ENCODE data around the gene FAM171A1.
"Not testable (repeated sequence)": the region's sequence is repeated elsewhere in the genome, so short reads cannot be mapped to it uniquely, and the experiment has no call there.

The FAM171A1 gene

DNA sequence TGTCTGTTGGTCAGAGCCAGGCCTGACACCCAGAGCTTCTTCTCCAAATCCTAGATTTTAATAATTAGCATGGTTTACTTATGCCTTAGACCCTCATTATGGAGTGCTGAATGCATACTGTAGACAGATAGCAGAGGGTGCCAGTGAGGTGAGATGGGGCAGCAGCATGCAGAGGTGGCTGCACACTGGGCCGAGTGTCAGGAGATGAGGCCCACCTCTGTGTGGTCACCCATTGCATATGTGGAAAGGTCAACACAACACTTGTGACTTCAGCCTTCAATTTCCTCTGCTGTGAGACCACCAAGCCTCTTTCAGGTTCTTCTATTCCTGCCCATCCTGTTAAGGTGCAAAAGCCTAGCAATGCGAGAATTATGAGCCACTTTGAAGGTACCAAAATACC lies 162.9 kb downstream of the FAM171A1 start:
- DNase-seq (ENCODE audit: low spot score), result no peak

DNA sequence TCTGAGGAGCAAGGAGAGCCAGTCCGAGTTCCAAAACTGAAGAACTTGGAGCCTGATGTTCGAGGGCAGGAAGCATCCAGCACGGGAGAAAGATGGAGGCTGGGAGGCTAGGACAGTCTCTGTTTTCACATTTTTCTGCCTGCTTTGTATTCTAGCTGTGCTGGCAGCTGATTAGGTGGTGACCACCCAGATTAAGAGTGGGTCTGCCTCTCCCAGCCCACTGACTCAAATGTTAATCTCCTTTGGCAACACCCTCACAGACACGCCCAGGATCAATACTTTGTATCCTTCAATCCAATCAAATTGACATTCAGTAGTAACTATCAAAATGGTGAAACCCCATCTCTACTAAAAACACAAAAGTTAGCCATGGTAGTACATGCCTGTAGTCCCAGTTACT lies 163.7 kb downstream of the FAM171A1 start:
- not testable (repeated sequence) for DNase-seq (ENCODE audit: low spot score)

DNA sequence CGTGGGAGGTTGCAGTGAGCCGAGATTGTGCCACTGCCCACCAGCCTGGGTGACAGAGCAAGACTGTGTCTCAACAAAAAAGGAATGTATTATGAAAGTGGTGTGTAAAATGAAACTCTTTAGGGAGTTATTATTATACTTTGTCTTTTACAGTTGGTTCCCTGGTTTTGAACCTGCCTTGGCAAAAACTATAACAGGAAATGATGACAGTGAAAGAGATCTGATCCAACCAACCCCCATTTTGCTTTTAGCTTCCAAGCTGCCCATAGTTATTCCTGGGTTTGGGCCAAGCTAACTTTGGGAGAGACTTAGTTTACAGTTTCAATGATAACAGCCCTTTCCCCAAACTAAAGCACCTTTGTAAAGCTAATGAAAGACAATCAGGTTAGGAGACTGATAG lies 168.4 kb downstream of the FAM171A1 start:
- no peak for DNase-seq (ENCODE audit: low spot score)

DNA sequence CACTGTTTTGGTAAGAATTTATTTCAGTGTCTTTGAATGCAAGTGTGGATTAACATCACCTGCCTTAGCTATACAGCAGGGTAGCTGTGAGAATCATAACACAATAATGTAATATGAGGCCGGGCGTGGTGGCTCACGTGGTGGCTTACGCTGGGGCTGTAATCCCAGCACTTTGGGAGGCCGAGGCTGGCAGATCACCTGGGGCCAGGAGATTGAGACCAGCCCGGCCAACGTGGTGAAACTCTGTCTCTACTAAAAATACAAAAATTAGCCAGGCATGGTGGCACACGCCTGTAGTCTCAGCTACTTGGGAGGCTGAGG lies 168.8 kb downstream of the FAM171A1 start:
- not testable (repeated sequence) for DNase-seq (ENCODE audit: low spot score)

DNA sequence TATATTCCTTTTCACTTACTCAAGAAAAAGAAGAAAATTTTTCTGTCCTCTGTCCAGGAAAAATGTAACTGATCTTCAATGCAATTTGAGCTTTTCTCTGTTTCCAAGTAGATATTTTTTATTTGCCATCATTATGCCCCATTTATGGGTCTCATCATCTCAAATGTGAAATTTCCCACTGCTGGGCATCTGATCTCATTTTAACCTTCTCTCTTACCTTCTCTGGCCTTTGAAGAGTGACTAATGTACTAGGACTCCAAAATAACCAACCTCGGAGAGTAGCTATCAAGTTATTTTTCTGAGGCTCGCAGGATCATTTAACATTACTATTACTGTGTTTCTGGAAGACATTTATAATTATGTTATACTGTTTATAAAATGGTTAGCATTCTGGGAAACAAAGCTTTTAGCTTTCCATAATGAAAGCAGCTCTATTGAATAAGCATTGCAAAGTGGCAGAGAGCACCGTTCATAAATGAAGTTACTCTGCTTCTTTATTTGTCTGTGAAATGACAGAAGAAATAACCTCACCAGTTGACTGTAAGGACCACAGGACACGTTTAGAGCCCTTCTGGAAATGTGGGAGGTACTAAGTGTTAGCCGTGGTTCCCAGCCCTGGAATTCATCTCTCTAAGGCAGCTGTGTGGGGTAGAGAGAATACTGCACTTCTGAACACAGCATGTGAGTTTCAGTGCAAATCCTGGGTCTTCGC lies 169.3 kb downstream of the FAM171A1 start:
- no peak for DNase-seq (ENCODE audit: low spot score)

DNA sequence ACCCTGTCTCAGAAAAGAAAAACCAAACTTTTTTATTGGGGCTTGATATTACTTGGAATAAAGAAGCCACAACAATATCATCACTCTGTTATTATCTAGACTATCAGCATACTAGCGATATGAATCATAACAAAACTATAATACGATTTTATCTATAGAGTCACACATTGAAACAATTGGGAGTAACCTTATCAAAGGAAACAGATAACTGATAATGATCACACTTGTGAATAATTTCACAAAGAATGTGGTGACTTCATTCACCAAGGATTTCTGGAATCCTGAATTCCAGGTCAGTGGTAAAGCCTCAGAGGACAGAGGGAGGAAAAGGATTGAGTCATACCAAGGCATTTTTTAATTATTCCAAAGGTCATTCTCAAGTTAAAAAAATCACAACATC lies 170.5 kb downstream of the FAM171A1 start:
- DNase-seq (ENCODE audit: low spot score), result peak; percentile 43

DNA sequence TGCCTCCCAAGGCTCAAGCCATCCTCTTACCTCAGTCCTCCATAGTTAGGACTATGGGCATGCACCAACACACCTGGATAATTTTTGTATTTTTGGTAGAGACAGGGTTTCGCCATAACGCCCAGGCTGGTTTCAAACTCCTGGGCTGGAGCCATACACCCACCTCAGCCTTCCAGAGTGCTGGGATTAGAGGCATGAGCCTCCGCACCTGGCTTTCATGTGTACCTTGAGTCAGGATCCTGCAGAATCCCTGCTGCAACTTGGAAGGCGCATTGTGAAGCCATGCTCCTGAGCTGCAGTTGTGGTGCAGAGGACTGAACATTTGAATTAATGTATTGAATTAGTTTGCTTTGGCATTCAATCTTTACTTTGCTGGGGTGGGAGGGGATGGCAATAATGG lies 173.2 kb downstream of the FAM171A1 start:
- no peak for DNase-seq (ENCODE audit: low spot score)

DNA sequence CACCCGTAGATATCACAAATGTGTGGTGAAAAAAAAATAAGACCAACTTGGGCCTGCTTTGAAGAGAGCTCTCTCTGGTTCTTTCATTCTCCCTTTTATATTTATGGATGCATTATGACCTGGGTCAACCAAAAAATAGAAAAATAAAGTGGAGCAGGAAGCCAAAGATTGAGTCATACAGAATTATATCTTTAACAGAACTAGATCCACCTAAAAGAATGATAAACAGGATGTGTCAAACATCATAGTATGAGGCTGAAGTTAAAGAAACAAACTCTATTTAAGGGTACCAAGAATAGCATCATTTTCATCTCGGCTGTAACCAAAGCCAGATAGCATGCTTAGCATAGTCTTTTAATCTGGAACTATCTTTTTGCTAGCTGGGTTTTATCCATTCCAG lies 173.8 kb downstream of the FAM171A1 start:
- no peak for DNase-seq (ENCODE audit: low spot score)

DNA sequence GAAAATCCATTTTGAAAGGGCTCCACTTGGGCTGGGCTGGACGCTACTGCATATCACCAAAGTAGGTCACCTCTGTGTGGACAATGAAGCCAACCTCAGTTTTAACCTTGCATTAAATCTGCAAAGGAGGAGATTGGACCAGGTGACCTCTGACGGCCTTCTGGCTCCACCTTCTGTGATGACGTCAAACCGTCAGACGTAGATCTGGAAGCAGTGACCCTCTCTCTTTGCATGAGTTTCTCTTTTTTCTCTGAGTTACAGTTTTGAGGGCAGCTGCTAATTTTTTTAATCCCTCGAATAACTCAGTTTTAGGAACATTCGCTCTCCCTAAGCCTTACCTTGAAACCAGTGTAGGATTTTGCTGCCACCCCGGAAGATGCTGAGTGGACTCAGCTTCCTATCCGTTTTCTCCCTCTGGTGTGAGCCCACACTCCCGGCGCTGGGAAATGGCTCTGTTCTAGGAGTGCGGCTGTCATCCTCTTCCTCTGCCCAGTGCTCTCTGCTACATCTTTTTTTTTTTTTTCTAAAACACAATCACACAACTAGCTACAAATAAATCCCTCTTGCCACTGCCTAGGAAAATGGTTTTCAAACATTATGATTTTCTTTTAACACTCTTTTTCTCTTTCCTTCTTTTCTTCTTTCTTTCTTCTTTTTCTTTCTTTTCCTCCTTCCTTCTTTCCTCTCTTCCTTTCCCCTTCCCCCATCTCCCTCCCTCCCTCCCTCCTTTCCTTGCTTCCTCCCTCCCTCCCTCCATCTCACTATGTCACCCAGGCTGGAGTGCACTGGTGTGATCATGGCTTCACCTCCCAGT lies 174.9 kb downstream of the FAM171A1 start:
- DNase-seq (ENCODE audit: low spot score), result no peak

DNA sequence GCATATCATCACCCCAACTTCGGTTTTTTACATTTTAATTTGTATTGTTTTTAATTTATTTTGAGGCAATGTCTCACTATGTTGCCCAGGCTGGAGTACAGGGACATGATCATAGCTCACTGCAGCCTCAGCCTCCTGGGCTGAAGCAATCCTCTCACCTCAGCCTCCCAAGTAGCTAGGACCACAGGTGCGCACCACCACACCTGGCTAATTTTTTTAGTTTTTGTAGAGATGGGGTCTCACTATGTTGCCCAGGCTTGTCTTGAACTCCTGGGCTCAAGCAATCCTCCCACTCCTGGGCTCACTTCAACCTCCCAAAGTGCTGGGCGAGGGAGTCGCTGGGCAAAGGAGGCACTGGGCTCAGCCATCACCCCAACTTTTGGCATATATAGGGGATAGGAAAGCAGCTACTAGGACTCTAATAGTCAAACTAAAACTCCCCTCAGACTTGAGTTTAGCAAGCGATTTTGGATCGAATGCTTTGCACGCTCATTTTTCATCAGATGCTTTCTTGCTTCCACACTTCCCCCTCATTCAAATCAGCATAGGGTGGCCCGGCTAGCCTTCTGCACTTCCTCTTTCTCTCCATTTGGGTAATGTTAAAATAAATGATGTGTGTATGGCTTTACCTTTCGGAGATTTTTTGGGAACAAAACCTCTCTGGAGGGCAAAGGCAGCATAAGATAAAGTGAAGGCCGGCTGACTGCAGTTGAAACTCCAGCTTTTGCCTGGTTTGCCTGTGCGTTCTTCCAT lies 181.8 kb downstream of the FAM171A1 start:
- DNase-seq (ENCODE audit: low spot score), result no peak

DNA sequence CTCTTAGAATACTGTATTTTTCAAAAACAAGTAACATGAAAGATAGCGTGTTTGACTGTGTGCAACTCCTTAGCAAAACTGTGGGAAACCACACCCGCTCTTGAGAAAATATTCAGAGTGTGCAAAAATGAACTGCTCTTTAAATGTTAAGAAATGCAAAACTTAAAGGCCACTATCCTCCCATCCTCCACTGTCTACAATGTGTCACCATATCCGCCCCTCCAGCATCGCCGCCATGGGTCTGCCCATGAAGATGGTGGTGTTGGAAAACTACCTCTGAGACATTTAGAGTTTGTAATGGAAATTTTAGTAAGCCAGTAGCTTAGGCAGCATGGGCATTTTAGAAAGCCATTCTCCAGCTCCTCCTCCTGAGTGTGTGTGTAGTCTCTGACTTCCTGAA lies 182.5 kb downstream of the FAM171A1 start:
- DNase-seq (ENCODE audit: low spot score), result no peak

DNA sequence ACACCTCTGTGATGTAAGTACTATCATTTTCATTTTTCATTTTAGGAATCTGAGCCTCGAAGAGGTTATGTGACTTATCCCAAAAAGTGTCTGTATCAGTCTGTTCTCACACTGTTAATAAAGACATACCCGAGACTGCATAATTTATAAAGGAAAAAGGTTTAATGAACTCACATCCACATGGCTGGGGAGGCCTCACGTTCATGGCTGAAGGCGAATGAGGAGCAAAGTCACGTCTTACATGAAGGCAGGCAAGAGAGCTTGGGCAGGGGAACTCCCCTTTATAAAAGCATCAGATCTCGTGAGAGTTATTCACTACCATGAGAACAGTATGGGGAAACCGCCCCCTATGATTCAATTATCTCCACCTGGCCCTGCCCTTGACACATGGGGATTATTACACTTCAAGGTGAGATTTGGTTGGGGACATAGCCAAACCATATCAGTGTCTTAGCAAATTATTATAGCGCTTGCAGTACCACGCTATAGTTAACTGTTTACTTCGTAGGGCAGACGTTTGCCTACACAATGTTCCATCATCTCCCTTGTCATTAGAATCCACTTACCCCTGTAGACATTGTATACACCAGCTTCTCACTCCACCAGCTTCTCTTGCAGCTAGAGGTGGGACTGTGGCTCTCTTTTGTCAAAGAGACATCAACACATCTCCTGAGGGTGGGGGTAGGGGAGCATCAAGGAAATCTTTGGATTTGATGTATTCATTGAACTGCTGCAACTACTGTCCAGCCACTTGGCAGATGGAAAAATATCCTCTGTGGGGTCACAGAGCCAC lies 187.2 kb downstream of the FAM171A1 start:
- DNase-seq (ENCODE audit: low spot score), result no peak

DNA sequence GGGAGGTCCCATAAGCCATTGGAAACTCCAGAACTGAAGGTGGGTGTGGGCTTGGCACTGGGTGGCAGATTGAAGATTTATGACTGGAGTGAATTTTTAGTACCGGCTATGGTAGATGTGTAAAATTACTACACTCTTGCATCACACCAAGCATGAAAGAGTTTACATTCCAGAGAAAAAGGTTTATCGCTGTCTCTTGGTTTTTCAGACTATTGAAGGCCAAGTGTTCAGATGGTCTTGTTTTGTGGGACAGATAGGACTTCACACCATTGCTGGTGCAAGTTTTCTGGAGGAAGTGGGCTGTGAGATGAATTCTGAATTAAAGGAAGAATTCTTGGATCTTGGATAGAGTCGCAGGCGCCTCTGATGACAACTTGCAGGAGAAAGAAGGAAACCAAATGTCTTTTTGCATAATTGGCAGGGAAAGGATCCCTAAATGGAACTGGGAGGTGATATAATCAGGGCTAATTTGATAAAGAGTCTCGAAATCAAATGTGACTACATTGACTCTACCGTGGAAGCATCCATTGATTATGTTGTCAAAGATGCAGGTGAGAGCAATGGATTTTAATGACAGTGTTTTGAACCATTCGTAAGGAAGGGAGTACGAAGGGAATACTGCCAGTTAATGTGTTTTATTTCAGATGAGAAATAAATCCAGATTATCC lies 188.4 kb downstream of the FAM171A1 start:
- peak; percentile 46 for DNase-seq (ENCODE audit: low spot score)

DNA sequence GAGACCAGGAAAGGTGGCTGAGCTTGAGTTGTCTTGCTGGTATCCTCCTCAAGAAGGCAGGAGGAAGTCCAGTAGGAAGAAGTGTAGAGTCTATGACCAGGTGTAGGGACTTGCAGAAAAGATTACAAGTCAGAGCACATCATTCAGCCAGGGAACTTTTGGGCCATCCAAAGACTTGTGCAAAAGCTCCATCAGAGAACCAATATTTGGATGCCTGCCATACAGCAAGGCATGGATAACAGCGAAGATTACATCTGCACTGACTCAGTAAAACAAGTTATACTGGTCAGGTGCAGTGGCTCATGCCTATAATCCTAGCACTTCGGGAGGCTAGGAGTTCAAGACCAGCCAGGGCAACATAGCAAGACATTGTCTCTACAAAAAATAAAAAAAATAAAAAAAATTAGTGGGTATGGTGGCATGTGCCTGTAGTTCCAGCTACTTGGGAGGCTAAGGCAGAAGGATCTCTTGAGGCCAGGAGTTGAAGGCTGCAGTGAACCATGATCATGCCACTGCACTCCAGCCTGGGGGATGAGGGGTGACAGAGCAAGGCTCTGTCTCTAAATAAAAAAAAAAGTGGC lies 189.4 kb downstream of the FAM171A1 start:
- DNase-seq (ENCODE audit: low spot score), result no peak

DNA sequence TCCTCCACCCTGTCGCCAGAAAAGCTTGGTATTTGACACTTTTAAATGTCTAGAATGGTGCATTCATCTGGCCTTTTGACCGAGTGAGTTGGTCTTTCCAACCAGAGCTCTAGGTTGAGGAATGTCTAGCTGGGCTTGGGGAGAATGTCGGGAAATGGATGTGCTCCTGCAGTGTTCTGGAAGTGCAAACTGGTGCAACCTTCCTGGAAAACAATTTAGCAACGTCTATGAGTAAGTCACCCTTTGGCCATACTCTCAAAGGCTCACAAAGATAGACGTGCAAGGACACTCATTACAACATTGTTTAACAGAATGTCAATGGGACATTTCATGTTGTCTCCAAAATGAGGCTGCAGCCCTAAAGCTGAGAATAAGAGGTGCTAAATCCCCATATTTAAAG lies 190.4 kb downstream of the FAM171A1 start:
- no peak for DNase-seq (ENCODE audit: low spot score)

DNA sequence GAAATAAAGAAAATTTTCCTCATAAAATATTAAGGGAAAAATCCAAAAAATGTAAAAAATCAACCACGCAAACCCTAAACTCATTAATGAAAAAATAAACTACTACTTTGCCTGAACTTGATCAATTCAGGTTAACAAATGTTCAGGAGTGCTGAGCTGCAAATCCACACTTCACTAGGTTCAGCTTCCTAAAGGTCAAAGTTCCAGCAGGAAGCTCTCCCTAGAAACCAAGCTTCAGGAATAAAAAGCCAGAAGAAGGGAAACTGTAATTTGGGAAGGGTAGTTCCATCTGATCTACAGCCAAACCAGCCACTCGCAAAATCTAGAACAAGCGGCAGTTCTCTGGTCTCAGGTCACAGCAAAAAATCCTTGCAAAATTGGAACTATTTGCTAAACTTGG lies 194.8 kb downstream of the FAM171A1 start:
- no peak for DNase-seq (ENCODE audit: low spot score)

DNA sequence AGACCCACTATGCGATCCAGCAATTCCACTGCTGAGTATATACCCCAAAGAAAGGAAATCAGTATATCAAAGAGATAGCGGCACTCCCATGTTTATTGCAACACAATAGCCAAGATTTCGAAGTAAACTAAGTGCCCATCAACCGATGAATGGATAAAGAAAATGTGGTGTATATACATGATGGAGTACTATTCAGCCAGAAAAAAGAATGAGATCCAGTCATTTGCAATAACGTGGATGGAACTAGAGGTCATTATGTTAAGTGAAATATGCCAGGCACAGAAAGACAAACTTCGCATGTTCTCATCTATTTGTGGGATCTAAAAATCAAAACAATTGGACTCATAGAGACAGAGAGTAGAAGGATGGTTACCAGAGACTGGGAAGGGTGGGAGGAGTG lies 195.5 kb downstream of the FAM171A1 start:
- DNase-seq (ENCODE audit: low spot score), result no peak

DNA sequence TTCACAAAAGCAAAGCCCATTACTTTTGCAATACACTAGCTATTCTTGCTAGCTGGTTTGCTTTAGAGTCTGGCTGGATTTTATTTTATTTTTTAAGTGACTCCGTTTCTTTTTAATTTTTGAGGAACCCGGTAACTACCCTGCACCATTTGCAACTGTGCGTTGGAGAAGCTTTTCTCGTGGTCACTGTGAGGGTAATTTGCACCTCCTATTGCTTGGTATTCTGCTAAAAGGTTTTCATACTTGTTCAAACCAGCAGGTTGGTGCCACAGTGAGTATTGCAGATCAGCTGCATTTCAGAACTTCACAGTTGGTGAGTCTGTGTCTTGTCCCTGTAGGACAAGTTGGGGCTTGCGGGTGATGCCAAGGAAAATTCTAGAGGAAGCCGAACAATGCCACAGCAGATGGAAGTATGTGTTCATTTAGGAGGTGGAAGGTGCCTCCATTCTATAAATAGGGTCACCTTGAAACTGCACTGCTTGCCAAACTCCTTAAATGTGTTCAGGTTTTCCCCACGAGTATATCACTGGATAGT lies 198.7 kb downstream of the FAM171A1 start:
- DNase-seq (ENCODE audit: low spot score), result no peak

DNA sequence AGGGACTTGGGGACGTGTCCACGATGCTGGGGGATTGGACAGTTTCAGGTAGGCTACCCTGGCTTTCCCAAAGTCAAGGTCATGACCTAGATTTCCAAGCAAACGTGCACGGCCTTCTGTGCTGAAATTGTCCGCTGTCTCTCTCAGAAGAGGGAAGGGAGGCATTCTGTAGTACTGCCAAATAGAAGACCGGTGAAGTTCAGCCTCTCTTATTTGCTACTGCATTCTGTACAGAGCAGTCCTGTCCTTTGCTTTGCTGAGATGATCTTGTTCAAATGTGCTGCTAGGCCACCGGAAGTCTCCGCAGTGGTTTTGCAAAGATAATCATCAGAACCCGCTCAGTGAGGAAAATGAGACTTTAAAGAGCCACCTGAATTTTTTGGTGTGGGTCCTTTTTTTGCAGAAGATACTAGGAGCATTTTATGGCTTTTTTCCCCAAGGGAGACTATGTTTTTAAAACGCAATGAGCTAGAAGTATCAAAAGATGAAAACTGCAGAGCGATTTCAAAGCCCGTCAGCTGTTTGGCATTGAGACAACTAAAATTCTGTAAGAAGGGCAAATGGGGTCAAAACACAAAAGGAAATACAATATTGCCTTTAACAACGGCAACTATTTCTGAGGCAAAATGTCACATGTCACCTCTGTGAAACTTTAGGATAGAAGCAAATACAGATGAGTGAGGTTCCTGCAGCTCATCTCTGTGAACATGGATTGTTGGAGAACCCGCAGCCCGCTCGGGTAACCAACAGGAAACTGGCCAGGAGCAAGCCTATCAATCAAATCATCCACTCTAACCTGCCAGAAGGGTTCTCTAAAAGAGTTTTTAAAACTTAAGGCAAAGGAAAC lies 201.3 kb downstream of the FAM171A1 start:
- no peak for DNase-seq (ENCODE audit: low spot score)
